K562 (cell line): ENCODE data around the gene CCDC196. TPM values are rescaled to one million over a fixed set of nuclear protein-coding genes. Genes with fewer than 3 reads are reported as not detected.

Experiments
- ATAC-seq: fragments of 200-7000 bp; cut with Tn5 transposase; 3 replicates; pipeline ENCODE4 v1.9.1; 2020; ENCODE audit warnings: moderate library complexity
- BruUV-seq: library from RNA; stranded (reverse); fragments of 400-500 nt; replicated peaks from 2 replicates; lab custom pipeline; 2021; lab: Mats Ljungman, UMichigan
- CTCF ChIA-PET: fragments of 300-600 bp; formaldehyde crosslinking; extraction: SDS; loops from one replicate; lab custom pipeline; 2021; ENCODE audit warnings: low intra/inter-chr PET ratio; lab: Yijun Ruan, JAX
- POLR2A ChIA-PET: fragments of 300-600, 350-650 bp; sonication (Branson Sonifier 250); formaldehyde crosslinking; extraction: SDS; loops from one replicate; lab custom pipeline; 2021; ENCODE audit warnings: antibody characterized with exemption, inconsistent platforms; lab: Yijun Ruan, JAX
- DNase-seq, 4 experiments: peaks; one replicate each; pipeline versions ENCODE4 v3.0.0 to v3.0.0-alpha.2; 2011 to 2018; ENCODE audit warnings: low spot score in 3 of 4, mixed read lengths in 3 of 4; ENCODE audit errors: extremely low read depth in 1 of 4
- FAIRE-seq: peaks from 2 replicates; lab custom pipeline; 2011; peaks lifted over from hg19 to GRCh38; lab: Jason Lieb, UNC
- H2AFZ ChIP-seq: 2 replicates; pipeline ENCODE4 v1.6.0; 2011; ENCODE audit warnings: low read depth, low read length, control low read depth, inconsistent platforms
- H3K27ac ChIP-seq: fragments of 200-600 bp; 3 replicates; pipeline ENCODE4 v1.8.0; 2011; ENCODE audit warnings: low read depth, mild to moderate bottlenecking, control low read depth, inconsistent platforms, low read length, moderate library complexity, mixed read lengths; ENCODE audit errors: extremely low read depth
- H3K27me3 ChIP-seq, 2 experiments: fragments of 300-600 bp in 1 of 2; 2 replicates in 1 of 2; 3 replicates in 1 of 2; pipeline versions ENCODE4 v1.6.0 to v1.8.0; 2011; ENCODE audit warnings: inconsistent platforms in 2 of 2, low read length in 2 of 2, mild to moderate bottlenecking in 1 of 2, mixed read lengths in 1 of 2, moderate library complexity in 1 of 2; ENCODE audit not compliant: control insufficient read depth in 2 of 2, insufficient read depth in 2 of 2
- H3K36me3 ChIP-seq: fragments of 300-600 bp; 3 replicates; pipeline ENCODE4 v1.8.0; 2011; ENCODE audit warnings: mild to moderate bottlenecking, low read length, inconsistent platforms; ENCODE audit not compliant: control insufficient read depth, insufficient read depth
- H3K4me1 ChIP-seq, 2 experiments: fragments of 200-600 bp in 1 of 2; replicated peaks in 1 of 2; 2 replicates in 1 of 2; 3 replicates in 1 of 2; pipeline versions ENCODE4 v1.5.1 to v1.8.0; 2011; ENCODE audit warnings: inconsistent platforms in 2 of 2, low read length in 2 of 2, mild to moderate bottlenecking in 1 of 2, mixed read lengths in 1 of 2, moderate library complexity in 1 of 2; ENCODE audit not compliant: control insufficient read depth in 2 of 2, insufficient read depth in 2 of 2
- H3K4me2 ChIP-seq: 2 replicates; pipeline ENCODE4 v1.6.1; 2011; ENCODE audit warnings: low read length, control low read depth, inconsistent platforms, mixed read lengths; ENCODE audit not compliant: insufficient read depth
- H3K4me3 ChIP-seq: fragments of 200-600 bp; sonication (generic), shearing (Covaris generic); 2 replicates; pipeline ENCODE4 v1.5.1; 2016; ENCODE audit warnings: control low read depth, inconsistent platforms
- H3K79me2 ChIP-seq: fragments of 200-600 bp; 3 replicates; pipeline ENCODE4 v1.8.0; 2011; ENCODE audit warnings: low read length, inconsistent platforms; ENCODE audit not compliant: control insufficient read depth, insufficient read depth
- H3K9ac ChIP-seq, 2 experiments: 2 replicates each; pipeline versions ENCODE4 v1.6.0 to v1.6.1; 2011; ENCODE audit warnings: low read depth in 2 of 2, low read length in 2 of 2, control low read depth in 1 of 2, inconsistent platforms in 1 of 2, mild to moderate bottlenecking in 1 of 2, mixed read lengths in 1 of 2; ENCODE audit not compliant: insufficient read depth in 1 of 2
- H3K9me1 ChIP-seq: one replicate; pipeline ENCODE4 v1.6.0; 2011; ENCODE audit warnings: inconsistent platforms, mild to moderate bottlenecking, low read length, moderate library complexity; ENCODE audit not compliant: control insufficient read depth, insufficient read depth
- H3K9me3 ChIP-seq: replicated peaks from 2 replicates; pipeline ENCODE4 v1.5.1; 2011; ENCODE audit warnings: low read depth, low read length, inconsistent platforms; ENCODE audit not compliant: control insufficient read depth, insufficient read depth
- H4K20me1 ChIP-seq: replicated peaks from 2 replicates; pipeline ENCODE4 v1.6.1; 2011; ENCODE audit warnings: low read length, inconsistent platforms, mixed read lengths; ENCODE audit not compliant: control insufficient read depth, insufficient read depth
- C11orf30 ChIP-seq: fragments of 450-650 bp; IDR thresholded peaks from 2 replicates; pipeline ENCODE4 v1.6.1; 2016; ENCODE audit warnings: low read depth, mild to moderate bottlenecking
- FIP1L1 ChIP-seq: fragments of 200-400 bp; formaldehyde crosslinking; IDR thresholded peaks from 2 replicates; pipeline ENCODE4 v1.6.1; 2018; ENCODE audit warnings: mild to moderate bottlenecking, low read depth, low read length; ENCODE audit not compliant: poor library complexity, severe bottlenecking
- MBD2 ChIP-seq: sonication (generic); IDR thresholded peaks from 2 replicates; pipeline ENCODE4 v1.6.1; 2016; ENCODE audit warnings: low read depth, borderline replicate concordance
- NELFE ChIP-seq: IDR thresholded peaks from 2 replicates; pipeline ENCODE4 v1.6.1; 2011; ENCODE audit warnings: mild to moderate bottlenecking; ENCODE audit not compliant: insufficient read depth, insufficient read length
- POLR3G ChIP-seq: IDR thresholded peaks from 2 replicates; pipeline ENCODE4 v1.6.1; 2011; ENCODE audit not compliant: insufficient read length, insufficient replicate concordance; ENCODE audit errors: extremely low read depth
- RCOR1 ChIP-seq, 2 experiments: IDR thresholded peaks; 2 replicates each; pipeline ENCODE4 v1.6.1; 2012; ENCODE audit warnings: low read depth in 2 of 2, low read length in 2 of 2, borderline replicate concordance in 1 of 2, improper control_type of control experiment in 1 of 2
- SIRT6 ChIP-seq: IDR thresholded peaks from one replicate; pipeline ENCODE4 v1.6.1; 2012; ENCODE audit warnings: low read depth, mild to moderate bottlenecking, control low read depth, inconsistent platforms, low read length, moderate library complexity
- SMARCE1 ChIP-seq: fragments of 450-650 bp; IDR thresholded peaks from 2 replicates; pipeline ENCODE4 v1.7.1; 2016; ENCODE audit warnings: mild to moderate bottlenecking
- ZFP36 ChIP-seq: fragments of 150-350 bp; IDR thresholded peaks from 2 replicates; pipeline ENCODE4 v1.6.1; 2018; ENCODE audit warnings: low read length, low read depth; ENCODE audit not compliant: partially characterized antibody
- WGBS: fragments of 100-300 bp; shearing (Covaris generic); methylation state at CpG from one replicate; pipeline ENCODE4 v1.1.6; 2016; ENCODE audit warnings: low coverage, mixed read lengths; ENCODE audit not compliant: insufficient coverage; ENCODE audit errors: missing lambda C conversion rate; 5-methylcytosine and 5-hydroxymethylcytosine counted together
- in situ Hi-C: fragments of 300-500 bp; cut with MboI; formaldehyde crosslinking; loops from 4 replicates; pipeline ENCODE4 v1.15.0; 2018; ENCODE audit warnings: inconsistent platforms, mixed read lengths
- intact Hi-C: fragments of 100-400 bp; cut with micrococcal nuclease; formaldehyde crosslinking; loops from 2 replicates; pipeline ENCODE4 v1.14.2; 2022
- polyA plus RNA-seq, 8 experiments: library from polyadenylated mRNA; depleted of rRNA in 4 of 8; stranded (reverse) in 5 of 8; unstranded in 3 of 8; fragments of >200 nt; fragmentation: Nextera tagmentation in 2 of 8; fragmentation: Illumina TruSeq in 1 of 8; extraction: Ambion mirVana in 2 of 8; extraction: Trizol in 1 of 8; gene quantifications; 2 replicates each; pipeline versions ENCODE4 v1.2.1 to v1.2.3, GENCODE V29; 2011 to 2014; ENCODE audit warnings: inconsistent platforms in 1 of 8, missing spikeins in 1 of 8
- total RNA-seq, 7 experiments: library from RNA; depleted of rRNA in 6 of 7; stranded (reverse); fragments of >200 nt in 6 of 7; fragmentation: Illumina TruSeq in 2 of 7; extraction: Trizol in 2 of 7; gene quantifications; 2 replicates each; pipeline versions ENCODE4 v1.2.1 to v1.2.3, GENCODE V29; 2011 to 2021; ENCODE audit warnings: low replicate concordance in 1 of 7
- TF ChIP-seq, protein P1 (sequence below): fragments of 450-650 bp; formaldehyde crosslinking; IDR thresholded peaks from 2 replicates; pipeline ENCODE4 v1.4.0; 2020; ENCODE audit warnings: mild to moderate bottlenecking, mixed read lengths
- TF ChIP-seq, protein P2 (sequence below): fragments of 450-650 bp; IDR thresholded peaks from one replicate; pipeline ENCODE4 v1.6.1; 2018; ENCODE audit warnings: mild to moderate bottlenecking, moderate library complexity; ENCODE audit not compliant: partially characterized antibody

The CCDC196 gene
- total and polyA plus RNA-seq, 9 of the 15 experiments (the other 6 are each of a cell fraction or from before 2014, with no cell fraction given), result not detected

DNA sequence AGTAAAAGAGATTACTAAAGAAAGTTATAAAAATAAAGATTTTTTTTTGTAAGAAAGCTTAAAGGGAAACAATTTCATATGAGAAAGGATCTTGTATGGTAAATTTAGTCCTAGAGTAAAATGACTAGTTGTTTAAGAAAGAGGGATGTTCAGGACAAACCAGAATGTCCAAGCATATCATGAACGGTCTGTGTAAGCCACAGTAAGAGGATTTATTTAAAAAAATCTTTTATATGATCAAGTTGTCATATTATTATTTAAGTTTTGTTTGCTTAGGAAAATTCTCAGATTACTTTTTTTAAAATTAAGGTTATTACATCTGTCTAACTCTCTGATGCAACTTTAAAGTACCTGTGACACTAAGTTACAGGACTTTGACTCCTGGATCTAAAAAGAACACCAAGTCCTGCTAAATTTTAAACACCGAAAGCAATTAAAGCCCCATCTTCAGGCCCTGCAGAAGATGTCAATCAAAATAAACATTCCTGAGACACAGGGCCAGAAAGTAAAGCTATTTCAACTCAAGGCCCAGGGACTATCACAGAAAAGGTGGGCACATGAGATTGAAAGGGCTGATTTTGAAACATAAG lies 17.3 kb upstream of the CCDC196 start:
- Histone ChIP-seq H3K4me2 (no peak overlapping the region), H3K27me3 (no peaks in the 10 kb centered on the region), H3K27ac (no peak overlapping the region), H3K4me1 (no peaks in the 10 kb centered on the region; a peak in 1 of 5 replicates), H3K9ac (no peak overlapping the region), H3K79me2 (no peaks in the 10 kb centered on the region), H3K4me3 (no peak overlapping the region), H2AFZ (no peak overlapping the region), H3K9me1 (no peaks in the 10 kb centered on the region), H4K20me1 (no peaks in the 10 kb centered on the region), H3K36me3 (no peaks in the 10 kb centered on the region), H3K9me3 (no peaks in the 10 kb centered on the region; the same call in 1 of the 2 replicates)
- ChIA-PET CTCF (no interaction called here), POLR2A (no interaction called here)
- TF ChIP-seq C11orf30 (no peak), ZFP36 (peak; percentile 25)
- DNase-seq, result no peak
- BruUV-seq, result no TSS peak
- no peak for ATAC-seq
- 48% methylated on average over 2 of the region's 2 CpGs for whole genome bisulfite sequencing
- no peak for FAIRE-seq
- in situ Hi-C loops (no loop called here), intact Hi-C loops (no loop called here)

DNA sequence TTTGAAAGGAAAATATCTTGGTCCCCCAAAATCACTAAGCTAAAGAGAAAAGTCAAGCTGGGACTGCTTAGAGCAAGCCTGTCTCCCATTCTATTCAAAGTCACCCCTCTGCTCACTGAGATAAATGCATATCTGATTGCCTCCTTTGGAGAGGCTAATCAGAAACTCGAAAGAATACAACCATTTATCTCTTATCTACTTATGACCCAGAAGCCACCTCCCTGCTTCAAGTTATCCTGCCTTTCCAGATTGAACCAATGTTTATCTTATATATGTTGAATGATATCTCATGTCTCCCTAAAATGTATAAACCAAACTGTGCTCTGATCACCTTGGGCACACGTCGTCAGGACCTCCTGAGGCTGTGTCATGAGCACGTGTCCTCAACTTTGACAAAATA lies 14.6 kb upstream of the CCDC196 start:
- ChIA-PET POLR2A (no interaction called here), CTCF (no interaction called here)
- Histone ChIP-seq H3K4me2 (no peak overlapping the region), H4K20me1 (no peaks in the 10 kb centered on the region), H3K27ac (no peak overlapping the region), H3K9me1 (no peaks in the 10 kb centered on the region), H3K4me1 (no peaks in the 10 kb centered on the region; a peak in 2 of 5 replicates), H3K4me3 (no peak overlapping the region), H2AFZ (no peak overlapping the region), H3K9me3 (no peaks in the 10 kb centered on the region; the same call in 1 of the 2 replicates), H3K27me3 (no peaks in the 10 kb centered on the region), H3K9ac (no peak overlapping the region), H3K36me3 (no peaks in the 10 kb centered on the region), H3K79me2 (no peaks in the 10 kb centered on the region)
- ATAC-seq, result no peak
- no TSS peak for BruUV-seq
- peak in 1 of 4 experiments; percentile 44 for DNase-seq
- 0% methylated on average over 4 of the region's 4 CpGs for WGBS
- FAIRE-seq, result no peak
- in situ Hi-C loops (no loop called here), intact Hi-C loops (no loop called here)
- TF ChIP-seq RCOR1 (IDR thresholded peaks at IDR 0.05; ENCODE audit: borderline replicate concordance in 1 of 2, low read depth in 2 of 2, low read length in 2 of 2), result peak in 1 of 2 experiments; percentile 45; a peak in 1 of 4 replicates
- TF ChIP-seq FIP1L1, result no peak
- TF ChIP-seq, protein P1, sequence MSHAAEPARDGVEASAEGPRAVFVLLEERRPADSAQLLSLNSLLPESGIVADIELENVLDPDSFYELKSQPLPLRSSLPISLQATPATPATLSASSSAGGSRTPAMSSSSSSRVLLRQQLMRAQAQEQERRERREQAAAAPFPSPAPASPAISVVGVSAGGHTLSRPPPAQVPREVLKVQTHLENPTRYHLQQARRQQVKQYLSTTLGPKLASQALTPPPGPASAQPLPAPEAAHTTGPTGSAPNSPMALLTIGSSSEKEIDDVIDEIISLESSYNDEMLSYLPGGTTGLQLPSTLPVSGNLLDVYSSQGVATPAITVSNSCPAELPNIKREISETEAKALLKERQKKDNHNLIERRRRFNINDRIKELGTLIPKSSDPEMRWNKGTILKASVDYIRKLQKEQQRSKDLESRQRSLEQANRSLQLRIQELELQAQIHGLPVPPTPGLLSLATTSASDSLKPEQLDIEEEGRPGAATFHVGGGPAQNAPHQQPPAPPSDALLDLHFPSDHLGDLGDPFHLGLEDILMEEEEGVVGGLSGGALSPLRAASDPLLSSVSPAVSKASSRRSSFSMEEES, result no peak
- TF ChIP-seq POLR3G, result no peak
- no peak for TF ChIP-seq NELFE
- TF ChIP-seq SIRT6, result no peak
- no peak for TF ChIP-seq MBD2
- TF ChIP-seq, protein P2, sequence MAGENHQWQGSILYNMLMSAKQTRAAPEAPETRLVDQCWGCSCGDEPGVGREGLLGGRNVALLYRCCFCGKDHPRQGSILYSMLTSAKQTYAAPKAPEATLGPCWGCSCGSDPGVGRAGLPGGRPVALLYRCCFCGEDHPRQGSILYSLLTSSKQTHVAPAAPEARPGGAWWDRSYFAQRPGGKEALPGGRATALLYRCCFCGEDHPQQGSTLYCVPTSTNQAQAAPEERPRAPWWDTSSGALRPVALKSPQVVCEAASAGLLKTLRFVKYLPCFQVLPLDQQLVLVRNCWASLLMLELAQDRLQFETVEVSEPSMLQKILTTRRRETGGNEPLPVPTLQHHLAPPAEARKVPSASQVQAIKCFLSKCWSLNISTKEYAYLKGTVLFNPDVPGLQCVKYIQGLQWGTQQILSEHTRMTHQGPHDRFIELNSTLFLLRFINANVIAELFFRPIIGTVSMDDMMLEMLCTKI, result no peak
- peak; percentile 79; the same call in 1 of the 2 replicates for TF ChIP-seq SMARCE1
